Measurements from ENCODE around the gene FABP1.

- no peak for TF ChIP-seq POLR2AphosphoS5 (IDR thresholded peaks at IDR 0.05)
- TF ChIP-seq, protein P1, sequence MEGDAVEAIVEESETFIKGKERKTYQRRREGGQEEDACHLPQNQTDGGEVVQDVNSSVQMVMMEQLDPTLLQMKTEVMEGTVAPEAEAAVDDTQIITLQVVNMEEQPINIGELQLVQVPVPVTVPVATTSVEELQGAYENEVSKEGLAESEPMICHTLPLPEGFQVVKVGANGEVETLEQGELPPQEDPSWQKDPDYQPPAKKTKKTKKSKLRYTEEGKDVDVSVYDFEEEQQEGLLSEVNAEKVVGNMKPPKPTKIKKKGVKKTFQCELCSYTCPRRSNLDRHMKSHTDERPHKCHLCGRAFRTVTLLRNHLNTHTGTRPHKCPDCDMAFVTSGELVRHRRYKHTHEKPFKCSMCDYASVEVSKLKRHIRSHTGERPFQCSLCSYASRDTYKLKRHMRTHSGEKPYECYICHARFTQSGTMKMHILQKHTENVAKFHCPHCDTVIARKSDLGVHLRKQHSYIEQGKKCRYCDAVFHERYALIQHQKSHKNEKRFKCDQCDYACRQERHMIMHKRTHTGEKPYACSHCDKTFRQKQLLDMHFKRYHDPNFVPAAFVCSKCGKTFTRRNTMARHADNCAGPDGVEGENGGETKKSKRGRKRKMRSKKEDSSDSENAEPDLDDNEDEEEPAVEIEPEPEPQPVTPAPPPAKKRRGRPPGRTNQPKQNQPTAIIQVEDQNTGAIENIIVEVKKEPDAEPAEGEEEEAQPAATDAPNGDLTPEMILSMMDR (IDR thresholded peaks at IDR 0.05): no peak
- TF ChIP-seq POLR2A (IDR thresholded peaks at IDR 0.05): no peak
- TF ChIP-seq EP300 (IDR thresholded peaks at IDR 0.05): no peak
These were observed 10.0 kb upstream of the FABP1 start for GRCh38 chr2:88137833-88138232.
